HK-2 (cell line): ENCODE measurements around the gene NEK6.

Experiments
- DNase-seq: peaks from one replicate; pipeline ENCODE4 v3.0.0-alpha.2; 2018; ENCODE audit not compliant: unreplicated experiment

The NEK6 gene

DNA sequence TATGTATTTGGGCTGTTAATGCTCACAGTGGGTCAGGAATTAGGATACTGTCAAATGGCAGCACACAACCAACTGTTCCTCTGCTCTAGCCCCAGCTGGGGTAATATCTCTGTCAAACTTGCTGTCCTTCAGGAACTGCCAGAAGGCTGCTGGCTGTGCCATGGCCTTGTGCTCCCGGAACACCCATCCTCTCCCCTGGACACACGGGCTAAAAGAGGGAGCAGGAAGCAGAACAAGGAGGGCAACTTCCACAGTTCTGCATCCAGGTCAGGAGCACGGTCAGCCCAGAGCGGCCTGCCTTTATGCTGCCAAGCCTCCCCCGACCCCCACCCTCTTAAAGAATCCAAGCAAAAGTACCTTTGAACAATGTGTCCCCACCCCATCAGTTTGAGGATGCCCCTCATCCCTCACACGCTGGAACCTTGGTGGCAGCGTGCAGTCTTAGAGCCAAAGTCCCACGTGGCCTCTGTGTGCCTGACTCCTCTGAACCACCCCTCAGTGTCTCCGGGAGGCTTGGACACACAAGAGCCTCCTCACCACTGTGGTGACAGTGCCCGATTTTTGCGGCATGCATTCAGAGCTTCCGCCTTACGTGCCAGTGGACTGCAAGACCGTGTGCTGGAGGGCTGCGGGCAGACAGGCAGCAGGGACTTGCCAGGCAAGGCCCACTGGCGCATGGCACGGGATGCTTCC is 96.7 kb downstream of the NEK6 start:
- no peak for DNase-seq

GRCh38 chr9:124355039-124355940 is 97.5 kb downstream of the NEK6 start:
- no peak for DNase-seq

DNA sequence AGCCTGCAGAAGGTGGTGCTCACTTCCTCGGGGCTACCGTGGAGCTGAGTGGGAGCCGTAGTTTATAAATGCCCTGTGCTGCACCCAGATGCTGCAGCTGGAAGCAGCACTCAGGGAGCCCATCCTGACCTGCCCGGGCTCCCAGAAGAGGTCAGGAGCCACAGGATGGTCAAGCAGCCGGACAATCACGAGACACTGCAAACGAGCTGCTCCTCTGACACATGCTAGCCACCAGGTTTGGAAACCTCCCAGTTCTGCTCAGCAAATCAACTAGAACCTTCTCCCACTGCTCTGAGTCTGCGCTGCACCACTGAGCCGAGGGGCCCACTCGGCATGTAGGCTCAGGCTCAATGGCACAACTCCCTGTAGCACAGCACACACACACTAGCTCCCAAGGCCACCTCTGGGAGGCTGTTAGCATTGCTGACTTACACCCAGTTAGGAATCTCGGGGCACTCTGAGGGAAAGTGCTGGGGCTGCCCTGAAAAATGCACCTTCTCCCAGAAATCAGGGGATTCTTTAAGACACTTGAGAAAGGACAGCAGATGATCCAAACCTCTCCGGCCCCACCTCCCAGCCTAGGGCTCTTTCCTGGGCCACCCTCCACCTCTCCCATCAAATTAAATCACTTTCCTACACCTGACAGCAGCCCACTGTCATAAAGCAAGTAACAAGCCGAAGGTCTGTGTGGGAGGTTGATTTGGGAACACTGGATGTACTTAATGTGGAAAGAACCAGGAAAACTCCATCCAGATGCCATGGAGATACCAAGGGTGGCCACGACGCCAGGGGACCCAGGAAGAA is 98.4 kb downstream of the NEK6 start:
- no peak for DNase-seq

DNA sequence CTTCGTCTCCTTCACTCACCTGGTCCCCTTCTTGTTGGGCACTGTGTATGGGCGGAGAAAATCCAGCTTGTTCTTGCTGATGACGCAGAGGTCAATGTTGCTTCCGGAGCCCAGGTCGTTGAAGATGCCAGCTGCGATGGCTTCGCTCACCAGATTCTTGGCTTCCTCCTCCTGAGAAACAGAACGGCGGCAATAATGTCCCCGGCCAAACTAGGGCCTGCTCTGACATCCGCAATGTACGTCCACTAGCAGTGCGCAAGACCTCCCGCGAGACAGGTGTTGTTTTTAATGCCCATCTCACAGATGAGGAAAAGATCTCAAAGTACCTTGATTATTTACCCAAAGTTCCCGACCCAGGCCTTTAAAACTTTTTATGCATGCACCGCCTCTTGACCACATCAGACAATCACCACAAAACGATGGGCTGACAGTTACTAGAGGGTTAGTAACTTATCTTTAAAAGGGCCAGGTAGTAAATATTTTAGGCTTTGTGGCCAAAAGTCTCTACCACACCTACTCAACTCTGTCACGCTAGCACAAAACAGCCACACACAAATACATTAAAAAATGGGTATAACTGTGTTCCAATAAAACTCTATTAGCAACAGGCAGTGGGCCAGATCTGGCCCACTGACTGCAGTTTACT is 99.1 kb downstream of the NEK6 start:
- DNase-seq = no peak

DNA sequence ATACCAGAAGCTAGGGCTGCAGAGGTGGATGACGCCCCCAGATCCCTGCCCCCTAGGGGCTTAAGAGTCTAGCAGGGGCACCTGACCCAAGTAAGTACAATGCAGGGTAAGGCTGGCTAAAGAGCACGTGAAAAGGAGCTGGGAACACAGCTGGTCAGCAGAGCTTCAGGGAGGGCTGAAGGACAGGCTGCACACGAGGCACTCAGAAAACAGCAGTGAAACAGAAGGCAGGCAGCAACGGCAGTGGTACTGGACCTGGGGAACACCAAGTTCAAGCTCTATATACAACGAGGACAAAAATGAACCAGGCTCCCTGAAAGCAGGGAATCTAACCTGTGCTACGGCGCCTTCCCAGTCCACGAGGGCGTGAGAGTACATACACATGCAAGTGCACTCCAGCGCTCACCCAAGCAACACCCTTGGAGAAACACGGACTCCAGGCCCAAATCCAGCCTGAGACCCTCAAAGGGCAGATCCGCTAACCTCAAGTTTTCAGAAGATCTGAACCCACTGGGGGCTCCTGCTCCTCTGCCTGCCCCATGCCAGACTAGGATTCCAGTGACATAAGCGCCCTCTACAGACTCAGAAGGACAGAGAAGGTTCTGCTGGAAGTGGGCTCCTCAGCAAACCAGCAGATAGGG is 100.1 kb downstream of the NEK6 start:
- DNase-seq = no peak

- no peak for DNase-seq
These were observed 100.9 kb downstream of the NEK6 start for GRCh38 chr9:124358631-124359030.

DNA sequence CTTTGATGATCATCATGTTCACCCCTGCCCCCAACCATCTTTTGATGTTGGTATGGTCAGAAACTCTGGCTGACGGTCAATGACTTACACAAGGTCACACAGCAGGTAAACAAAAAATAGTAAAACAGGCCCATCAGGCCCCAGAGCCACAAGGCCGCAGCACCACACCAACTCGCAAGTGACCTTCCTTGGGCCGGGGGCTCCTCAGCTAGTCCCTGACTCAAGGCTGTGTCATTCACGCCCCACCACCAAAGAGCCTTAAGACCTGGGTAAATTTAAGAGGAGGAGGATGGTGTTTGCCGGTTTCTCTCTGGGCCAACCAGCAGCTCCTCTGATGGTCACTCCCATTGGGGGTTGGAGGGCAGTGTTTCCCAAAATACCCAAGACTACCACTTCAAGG is 101.7 kb downstream of the NEK6 start:
- no peak for DNase-seq

DNA sequence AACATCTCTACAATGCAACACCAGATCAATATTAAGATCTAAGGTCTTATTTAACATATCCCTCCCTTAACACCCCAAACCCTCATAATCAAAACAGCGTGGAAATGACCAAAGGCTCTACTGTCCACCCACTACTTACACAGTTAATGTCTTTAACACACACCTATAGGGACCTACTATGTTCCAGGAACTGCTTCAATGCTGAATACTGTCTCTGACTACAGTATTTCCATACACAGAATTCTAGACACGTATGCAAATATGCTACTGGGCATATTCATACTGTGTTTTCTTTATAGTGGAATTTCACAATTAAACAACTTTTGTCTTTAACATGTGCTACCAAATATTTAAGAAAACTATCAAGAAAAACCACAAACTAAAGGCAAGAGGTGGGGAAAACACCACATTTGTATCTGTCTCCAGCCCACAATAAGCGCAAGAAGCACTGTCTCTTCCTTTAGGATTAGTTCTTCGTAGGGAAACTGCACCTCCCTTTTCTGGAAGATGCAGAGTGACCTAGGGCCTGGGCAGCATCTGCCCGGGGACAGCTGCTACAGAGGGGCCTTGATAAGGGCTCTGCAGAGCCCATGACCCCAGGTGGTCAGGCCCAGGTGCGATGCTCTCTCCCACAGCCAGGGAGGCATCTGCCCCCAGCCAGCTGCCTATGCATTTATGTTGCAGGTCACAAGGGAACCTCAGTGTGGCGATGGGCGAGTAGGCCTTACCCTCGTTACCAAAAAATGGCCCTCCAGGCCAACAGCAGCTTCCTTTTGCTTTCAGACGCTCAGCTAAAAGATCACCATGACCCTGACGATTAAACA is 102.3 kb downstream of the NEK6 start:
- DNase-seq = no peak

- DNase-seq = no peak
These were observed 103.4 kb downstream of the NEK6 start for GRCh38 chr9:124361128-124361527.

DNA sequence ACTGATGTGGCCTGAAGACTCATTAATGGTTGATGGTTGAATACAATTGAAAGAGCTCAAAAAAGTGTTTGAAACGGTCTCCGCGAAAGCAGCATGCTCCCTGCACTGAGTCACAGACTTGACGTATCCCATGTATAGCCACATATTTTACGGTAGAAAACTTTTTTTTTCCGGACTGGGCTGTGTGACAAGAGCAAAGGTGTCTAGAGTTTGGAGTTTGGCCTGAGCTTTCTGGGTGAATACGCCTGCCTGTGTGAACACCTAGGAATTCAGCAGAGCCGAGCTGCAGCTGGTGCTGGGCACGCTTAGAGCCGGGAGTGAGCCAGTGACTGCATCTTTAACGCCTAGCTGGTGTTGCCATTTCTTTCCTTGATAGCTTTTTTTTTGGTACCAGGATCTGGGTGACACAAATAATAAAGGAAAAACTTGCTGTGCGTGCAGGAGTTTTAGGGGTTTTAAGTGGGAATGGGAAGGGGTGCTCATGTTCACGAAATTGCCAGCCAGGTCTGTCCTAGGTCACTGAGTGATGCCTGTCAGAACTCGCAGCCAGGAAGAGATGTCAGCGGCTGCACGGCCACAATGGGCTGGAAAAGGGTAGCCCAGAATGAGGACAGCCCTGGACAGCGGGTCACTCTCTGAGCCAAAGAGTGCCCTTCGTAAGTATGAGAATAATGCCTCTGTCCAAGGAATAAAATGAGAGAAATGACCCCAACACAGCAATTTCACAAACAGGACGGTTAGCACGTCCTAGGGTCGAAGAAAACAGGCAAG is 105.8 kb downstream of the NEK6 start:
- DNase-seq = no peak

DNA sequence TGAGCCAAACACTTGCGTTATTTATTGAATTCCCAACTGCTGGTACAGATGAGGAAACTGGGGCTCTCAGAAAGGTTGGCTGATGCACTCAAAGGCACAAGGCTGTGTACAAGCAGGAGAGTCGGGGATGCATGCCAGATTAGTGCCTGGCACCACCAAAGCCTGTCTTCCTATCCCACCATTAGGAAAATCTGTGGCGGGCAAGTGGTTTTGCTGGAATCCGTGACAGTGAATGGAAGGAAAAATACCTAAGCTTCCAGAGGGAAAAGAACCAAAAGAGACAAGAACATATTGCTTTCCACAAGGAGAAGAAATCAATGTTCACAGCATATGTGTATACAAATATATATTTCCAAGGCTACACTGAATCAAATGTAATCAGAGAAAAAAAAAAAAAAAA is 106.4 kb downstream of the NEK6 start:
- DNase-seq = no peak

DNA sequence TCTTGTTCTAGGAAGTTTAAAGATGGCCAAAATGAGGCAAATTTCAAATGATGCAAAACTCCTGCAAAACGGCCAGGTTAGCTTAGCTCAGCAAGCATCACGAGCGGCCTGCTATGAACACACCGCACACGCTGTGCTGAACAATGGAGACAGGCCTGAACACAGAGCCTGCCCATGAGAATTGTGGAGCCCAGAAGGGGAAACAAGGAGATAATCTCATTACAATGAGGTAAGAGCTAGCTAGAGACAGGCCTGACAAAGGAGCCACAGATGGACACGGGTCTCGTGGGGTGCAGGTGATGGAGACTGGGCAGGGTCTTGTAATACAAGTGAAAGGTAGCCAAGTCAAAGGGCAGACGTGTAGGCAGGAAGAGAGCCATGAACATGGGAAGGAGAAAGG is 107.3 kb downstream of the NEK6 start:
- DNase-seq = no peak

DNA sequence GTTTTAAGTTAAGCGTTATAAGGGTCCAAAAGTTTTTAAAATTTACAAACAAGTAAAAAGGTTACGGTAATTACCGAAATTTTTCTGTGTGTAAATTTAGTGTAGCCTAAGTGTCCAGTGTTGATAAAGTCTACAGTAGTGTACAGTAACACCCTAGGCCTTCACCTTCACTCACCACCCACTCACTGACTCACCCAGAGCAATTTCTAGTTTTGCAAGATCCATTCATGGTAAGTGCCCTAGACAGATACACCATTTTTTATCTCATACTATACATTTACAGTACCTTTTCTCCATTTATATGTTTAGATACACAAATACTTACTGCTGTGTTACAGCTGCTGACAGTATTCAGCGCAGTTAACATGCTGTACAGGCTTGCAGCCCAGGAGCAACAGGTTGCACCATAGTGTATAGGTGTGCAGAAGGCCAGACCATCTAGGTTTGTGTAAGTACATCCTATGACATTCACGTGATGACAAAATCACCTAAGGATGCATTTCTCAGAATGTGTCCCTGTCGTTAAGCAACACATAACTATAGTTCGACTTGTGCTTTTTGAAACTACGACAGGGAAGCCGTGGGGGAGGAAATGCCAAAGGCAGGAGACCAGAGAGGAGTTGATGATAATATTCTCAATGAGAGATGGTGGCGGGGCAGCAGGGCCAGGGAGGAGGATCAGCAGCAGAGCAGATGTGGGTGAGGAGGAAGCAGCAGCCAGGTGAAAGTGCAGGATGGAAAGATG is 108.9 kb downstream of the NEK6 start:
- no peak for DNase-seq

DNA sequence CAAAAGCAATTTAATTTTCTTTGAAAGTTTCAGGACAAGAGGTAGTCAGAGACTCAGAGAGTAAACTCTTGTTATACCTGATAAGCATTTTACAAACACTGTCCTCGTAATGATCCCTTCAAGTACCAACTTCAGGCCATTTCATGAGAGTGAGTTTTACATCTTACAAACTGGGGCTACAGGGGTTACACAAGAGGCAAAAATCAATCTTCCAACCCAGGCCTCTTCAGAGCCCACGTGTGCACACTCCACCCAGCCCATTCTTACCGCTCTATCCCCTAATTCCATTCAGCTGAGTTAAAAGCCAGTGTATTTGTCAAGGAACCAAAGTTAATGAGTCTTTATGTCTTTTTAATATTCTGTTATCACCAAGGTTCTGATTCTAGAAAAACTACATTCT is 110.9 kb downstream of the NEK6 start:
- DNase-seq = no peak

GRCh38 chr9:124369231-124369797 is 111.6 kb downstream of the NEK6 start:
- DNase-seq = no peak

GRCh38 chr9:124370896-124371582 is 113.3 kb downstream of the NEK6 start:
- DNase-seq = no peak

DNA sequence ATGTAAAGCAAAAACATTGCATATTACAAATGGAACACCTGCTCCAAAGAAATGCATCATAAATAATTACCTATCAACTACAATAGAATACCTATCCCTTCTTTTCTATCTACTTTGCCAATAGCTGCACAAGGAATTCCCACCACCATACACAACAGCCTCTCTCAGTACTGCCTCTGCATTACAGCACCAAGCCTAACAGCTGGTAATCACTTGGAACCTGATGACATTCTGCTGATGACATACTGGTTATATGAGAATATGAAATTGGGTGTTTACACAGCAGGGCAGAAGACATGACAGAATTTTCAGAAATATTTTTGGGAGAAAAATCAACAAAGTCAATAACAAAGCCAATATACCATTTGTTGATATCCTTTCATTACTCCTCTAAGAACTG is 114.3 kb downstream of the NEK6 start:
- DNase-seq = no peak

- DNase-seq = no peak
These were observed 115.6 kb downstream of the NEK6 start for GRCh38 chr9:124373386-124373785.
